ENCODE data around the gene ACVR1B.

DNA sequence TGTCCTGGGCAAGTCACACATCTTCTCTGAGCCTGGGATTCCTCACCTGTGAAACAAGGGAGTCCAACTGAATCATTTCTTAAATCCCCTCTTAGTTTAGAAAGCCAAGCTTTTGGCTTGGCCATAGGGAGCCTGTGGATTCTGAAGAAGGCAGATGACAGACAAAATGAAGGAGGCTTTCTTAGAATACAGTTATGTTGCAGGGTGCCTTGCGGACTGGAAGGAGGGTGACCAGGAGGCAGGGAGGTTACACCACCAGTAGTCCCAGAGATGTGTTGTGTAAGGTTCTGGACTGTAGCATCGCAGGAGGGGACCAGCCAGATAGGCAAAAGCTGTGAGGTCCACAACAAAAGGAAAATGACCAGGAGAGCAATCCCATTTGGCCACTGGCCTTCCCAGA is 8.2 kb upstream of the ACVR1B start:
- TF ChIP-seq EZH2 (IDR thresholded peaks at IDR 0.05; ENCODE audit: low read depth): no peak
- TF ChIP-seq, protein P1, sequence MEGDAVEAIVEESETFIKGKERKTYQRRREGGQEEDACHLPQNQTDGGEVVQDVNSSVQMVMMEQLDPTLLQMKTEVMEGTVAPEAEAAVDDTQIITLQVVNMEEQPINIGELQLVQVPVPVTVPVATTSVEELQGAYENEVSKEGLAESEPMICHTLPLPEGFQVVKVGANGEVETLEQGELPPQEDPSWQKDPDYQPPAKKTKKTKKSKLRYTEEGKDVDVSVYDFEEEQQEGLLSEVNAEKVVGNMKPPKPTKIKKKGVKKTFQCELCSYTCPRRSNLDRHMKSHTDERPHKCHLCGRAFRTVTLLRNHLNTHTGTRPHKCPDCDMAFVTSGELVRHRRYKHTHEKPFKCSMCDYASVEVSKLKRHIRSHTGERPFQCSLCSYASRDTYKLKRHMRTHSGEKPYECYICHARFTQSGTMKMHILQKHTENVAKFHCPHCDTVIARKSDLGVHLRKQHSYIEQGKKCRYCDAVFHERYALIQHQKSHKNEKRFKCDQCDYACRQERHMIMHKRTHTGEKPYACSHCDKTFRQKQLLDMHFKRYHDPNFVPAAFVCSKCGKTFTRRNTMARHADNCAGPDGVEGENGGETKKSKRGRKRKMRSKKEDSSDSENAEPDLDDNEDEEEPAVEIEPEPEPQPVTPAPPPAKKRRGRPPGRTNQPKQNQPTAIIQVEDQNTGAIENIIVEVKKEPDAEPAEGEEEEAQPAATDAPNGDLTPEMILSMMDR (conservative IDR thresholded peaks at IDR 0.05): no peak

Measured in PC-9 (cell line).